Stimulated activated CD4-positive, alpha-beta T cell treated with anti-CD3 and anti-CD28 coated beads, Interleukin-12 subunit alpha, Interleukin-12 subunit beta, amount 100 ng/mL, for 24 hours (primary cell): ENCODE measurements around the gene DNASE1L2.

ENCODE experiments used
- DNase-seq, 2 experiments: peaks; one replicate each; pipeline ENCODE4 v3.0.0-alpha.2; 2020; ENCODE audit warnings: low read depth in 2 of 2

DNASE1L2 gene, protein sequence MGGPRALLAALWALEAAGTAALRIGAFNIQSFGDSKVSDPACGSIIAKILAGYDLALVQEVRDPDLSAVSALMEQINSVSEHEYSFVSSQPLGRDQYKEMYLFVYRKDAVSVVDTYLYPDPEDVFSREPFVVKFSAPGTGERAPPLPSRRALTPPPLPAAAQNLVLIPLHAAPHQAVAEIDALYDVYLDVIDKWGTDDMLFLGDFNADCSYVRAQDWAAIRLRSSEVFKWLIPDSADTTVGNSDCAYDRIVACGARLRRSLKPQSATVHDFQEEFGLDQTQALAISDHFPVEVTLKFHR

GRCh38 chr16:2236337-2237101, at the start of gene DNASE1L2:
TSS of gene DNASE1L2 (plus strand) at chr16:2236444. CDS start at chr16:2236817, 373 bp downstream.
- DNase-seq, result no peak

- DNase-seq, result no peak
Observed at GRCh38 chr16:2186505-2186904, 49.7 kb upstream of the DNASE1L2 start.

DNA sequence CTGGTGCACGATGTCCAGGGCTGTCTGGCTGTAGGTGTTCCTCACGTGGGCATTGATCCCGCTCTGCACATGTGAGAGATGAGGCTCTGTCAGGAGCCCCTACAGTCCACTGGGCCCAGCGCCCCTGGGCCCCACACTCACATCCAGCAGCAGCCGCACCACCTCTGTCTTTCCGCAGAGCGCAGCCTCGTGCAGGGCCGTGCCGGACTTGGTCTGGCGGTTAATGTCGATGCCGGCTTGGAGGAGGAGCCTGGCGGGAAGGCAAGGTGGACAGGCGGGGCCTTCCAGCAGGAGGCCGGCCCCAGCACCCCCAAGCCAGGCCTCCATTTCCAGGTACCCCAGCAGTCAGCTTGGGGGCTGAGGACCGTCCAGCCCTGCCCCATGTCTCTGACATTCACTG, 49.0 kb upstream of the DNASE1L2 start:
- DNase-seq, result no peak

- no peak for DNase-seq
Observed at GRCh38 chr16:2188395-2188794, 47.8 kb upstream of the DNASE1L2 start.

DNA sequence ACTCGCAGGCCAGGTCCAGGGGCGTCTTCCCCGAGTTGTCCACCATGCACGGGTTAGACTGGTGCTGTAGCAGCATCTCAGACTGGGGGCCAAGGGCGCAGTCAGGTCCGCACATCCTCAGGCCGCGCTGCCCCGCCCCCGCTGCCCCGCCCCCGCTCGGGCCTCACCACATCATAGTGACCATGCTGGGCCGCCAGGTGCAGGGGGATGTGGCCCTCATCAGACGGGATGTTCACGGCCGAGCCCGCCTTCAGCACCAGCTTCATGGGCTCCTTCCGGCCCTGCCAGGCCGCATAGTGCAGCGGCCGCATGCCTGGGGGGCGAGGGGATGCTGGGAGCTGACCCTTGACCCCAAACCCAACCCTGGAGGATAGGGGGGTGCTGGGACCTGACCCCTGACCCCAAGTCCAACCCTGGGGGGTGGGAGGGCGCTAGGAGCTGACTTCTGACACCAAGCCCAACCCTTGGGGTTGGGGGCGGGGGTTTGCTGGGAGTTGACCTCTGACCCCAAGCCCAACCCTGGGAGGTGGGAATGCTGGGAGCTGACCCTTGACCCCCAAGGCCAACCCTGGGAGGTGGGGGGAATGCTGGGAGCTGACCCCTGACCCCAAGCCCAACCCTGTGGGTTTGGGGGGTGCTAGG, 46.9 kb upstream of the DNASE1L2 start:
- no peak for DNase-seq

GRCh38 chr16:2190002-2190658, 46.1 kb upstream of the DNASE1L2 start:
- DNase-seq, result no peak

DNA sequence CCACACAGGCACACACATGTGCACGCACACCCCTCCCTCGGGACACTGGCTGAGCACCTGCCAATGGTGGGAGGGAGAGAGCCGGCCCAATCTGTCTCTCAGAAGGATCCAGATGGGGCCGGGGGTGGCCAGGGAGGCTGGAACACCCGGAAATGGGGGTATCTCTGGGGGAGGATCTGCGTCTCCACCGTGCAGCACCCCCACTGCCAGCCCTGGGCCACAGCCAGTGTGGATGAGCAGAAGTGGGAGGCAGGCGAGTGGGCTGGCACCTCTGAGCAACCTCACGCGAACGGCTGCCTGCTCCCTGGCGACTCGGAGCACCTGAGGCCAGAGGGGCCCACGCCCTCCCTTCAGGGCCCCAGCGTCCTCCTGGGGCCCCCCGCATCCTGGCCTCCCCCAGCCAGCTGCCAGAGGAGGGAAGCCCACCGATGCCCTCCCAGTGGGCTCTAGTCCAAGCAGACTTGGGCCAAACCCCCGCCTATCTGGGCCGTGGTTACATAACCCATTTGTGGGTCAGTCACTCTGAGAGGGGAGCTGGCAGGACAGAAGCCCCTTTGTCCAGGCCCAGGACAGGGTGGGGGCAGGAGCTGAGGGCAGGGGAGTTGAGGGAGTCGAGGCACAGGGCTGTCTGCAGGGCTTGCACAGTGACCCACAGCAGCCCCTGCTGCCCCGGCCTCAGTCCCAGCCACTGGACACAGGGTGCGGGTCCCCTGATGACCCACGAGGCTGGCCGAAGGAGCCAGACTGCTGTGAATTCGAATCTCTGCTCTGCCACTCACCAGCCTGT, 45.4 kb upstream of the DNASE1L2 start:
- no peak for DNase-seq

- DNase-seq, result no peak
Observed at GRCh38 chr16:2191446-2191706, 44.9 kb upstream of the DNASE1L2 start.

DNA sequence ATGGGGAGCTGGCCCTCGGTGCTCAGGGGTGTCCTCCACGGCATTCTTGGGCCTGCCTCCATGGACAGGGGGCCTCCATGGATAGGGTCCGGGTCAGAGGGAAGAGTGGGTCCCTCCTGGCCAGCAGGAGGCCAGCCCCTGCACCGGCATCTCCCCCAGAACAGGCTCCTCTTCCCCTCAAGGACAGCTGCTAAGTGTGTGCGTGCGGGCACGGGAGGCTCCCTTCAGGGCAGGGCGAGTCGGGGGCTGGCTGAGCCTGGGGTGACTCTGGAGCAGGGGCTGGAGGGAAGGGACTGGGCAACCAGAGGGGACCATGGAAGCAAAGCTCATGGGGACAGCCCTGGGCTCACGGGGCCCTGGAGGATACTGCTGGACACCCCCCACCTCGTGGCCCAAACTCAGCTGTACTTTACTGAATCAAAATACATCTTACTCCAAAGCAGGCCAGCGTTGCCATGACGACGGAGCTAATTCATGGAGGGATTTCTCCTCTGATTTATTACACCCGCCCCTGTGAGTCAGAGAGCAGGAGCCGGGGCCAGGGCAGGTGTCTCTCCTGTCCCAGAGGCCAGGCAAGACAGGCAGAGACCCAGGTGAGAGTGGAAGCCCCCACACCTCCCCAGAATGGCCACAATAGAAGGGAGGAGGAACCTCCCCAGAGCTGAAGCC, 41.9 kb upstream of the DNASE1L2 start:
- no peak for DNase-seq

GRCh38 chr16:2194852-2195321, 41.4 kb upstream of the DNASE1L2 start:
- DNase-seq, result no peak

DNA sequence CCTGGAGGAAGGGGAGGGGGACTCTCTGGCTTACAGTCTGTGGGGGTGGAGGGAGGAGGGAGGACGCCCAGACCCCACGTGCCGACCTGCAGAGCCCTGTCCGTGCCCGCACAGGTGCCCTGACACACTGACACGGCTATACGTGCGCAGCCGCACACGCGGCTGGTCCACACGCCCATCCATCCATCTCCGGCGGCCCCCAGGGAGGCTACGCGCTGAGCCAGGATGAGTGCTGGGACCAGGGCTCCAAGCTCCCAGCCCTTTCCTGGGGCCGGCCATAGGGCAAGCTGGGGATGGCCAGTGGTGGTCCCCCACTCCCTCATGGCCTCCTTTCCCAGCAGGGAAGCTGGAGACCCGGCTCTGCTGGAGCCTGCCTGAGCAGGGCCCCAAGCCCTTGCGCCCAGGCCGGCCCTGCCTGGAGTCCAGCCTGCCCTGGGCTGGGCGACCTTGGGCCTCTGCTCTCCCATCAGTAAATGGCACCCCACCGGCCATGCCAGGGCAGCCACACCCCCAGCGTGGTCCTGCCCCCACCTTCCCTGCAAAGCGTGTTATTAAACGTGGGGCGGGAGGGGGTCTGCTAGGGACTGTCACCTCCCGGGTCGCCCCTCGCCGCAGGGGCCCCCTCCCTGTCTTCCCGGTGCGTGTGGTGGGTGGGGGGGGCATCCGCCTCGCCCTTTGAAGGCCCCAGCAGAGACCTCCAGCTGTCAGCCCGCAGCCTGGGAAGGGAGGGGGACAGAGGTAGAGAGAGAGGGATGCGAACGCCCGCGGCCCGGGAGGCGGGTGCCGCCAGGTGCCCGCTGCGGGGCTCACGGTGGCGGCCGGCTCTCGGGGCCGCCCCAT, 40.7 kb upstream of the DNASE1L2 start:
- no peak for DNase-seq

- no peak for DNase-seq
Observed at GRCh38 chr16:2196162-2196980, 39.9 kb upstream of the DNASE1L2 start, which contains the start of gene CASKIN1. TSS of gene CASKIN1 (minus strand) at chr16:2196605. CDS start at chr16:2196432, 173 bp downstream.

DNA sequence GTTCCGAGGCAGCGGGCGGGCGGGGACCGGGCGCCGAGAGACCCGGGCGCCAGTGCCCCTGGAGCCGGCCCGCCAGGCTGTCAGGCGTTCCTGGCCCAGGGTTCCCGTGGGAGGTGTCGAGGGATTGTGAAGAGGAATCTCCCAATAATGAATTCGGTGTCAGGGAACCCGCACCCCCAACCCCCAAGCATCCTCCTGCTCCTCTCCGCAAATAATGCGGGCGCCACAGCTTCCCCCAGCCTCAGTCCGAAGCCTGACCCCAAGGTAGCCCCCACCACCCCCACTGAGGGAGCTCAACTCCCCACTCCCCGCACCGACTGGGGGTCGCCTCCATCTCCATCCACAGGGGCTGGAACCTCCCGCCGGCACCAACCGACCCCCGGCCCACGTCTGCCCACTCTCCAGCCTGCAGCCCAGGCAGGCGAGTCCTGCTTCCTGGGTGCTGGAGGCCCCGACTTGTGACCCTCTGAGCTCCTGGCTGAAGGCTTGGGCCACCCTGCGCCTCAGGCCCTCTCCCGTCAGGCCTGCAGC, 39.2 kb upstream of the DNASE1L2 start:
- DNase-seq, result no peak

- no peak for DNase-seq
Observed at GRCh38 chr16:2197765-2198164, 38.5 kb upstream of the DNASE1L2 start.

GRCh38 chr16:2198283-2198682, 38.0 kb upstream of the DNASE1L2 start:
- DNase-seq, result no peak

DNA sequence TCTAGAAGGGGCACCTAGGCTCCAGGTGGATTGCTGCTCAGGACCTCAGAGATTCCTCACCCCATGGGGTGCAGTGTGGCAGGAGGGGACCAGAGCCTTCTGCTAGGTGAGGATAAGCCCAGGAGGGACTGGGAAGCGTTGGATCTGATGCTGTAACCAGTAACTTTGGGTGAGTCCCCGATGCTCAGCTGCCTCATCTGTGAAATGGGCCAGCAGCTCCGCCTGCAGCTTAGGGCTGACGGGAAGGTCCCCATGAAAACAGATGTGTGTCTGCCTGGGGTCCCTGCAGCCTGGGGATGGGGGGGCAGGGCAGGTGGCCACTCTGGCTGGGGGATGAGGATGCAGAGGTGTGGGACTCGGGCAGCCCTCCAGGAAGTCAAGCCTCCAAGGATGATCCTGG, 37.1 kb upstream of the DNASE1L2 start:
- DNase-seq, result no peak

GRCh38 chr16:2199621-2200139, 36.6 kb upstream of the DNASE1L2 start:
- DNase-seq, result no peak

DNA sequence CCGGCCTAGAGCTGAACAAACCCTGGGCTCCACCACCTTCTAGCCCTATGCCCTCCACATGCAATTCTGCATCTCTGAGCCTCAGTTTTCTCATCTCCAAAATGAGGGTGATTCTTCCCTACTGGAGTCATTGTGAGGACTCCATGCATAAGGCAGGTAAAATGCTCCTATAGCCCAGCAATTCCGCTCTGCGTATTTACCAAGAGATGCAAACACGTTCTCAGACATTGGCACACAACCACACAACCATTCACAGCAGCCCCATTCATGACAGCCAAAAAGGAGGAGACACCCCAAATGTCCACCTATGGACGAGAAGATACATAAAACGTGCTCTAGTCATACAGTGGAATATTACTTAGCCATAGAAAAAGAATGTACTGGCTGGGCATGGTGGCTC, 35.9 kb upstream of the DNASE1L2 start:
- no peak for DNase-seq
